ENCODE results near the gene NCOA6. TPM values are rescaled to one million over a fixed set of nuclear protein-coding genes. Genes with fewer than 3 reads are reported as not detected.

The NCOA6 gene
- total RNA-seq, 3 donors from 2014 or later (not counting 1 experiment from before 2014, with no cell fraction given), result 34.7 to 41.6 (median 37.0) TPM

- H3K4me1 Mint-ChIP-seq, result peaks cover 16 to 19% of the 10 kb centered on the region in 2 donors
- no peak overlapping the region for H3K27ac ChIP-seq (ENCODE audit: low read length)
- intact Hi-C loops (cut with micrococcal nuclease), result loop anchor here (10.0 kb wide), 1 partner anchor 167 kb away; no protein-coding TSS in a partner anchor
- no peak overlapping the region for H3K4me3 ChIP-seq (ENCODE audit: low read length)
- TF ChIP-seq CTCF (IDR thresholded peaks at IDR 0.05), result no peak
- peaks cover 0 to 12% of the 10 kb centered on the region in 2 donors for H3K27me3 Mint-ChIP-seq (ENCODE audit: low read depth in 2 of 2)
- peaks cover 20% of the 10 kb centered on the region for H3K4me1 ChIP-seq (ENCODE audit: control insufficient read depth, insufficient read depth, low read length)
- no peaks in the 10 kb centered on the region for H3K9me3 Mint-ChIP-seq
- no peaks in the 10 kb centered on the region for H3K36me3 Mint-ChIP-seq
- H3K27me3 ChIP-seq (ENCODE audit: control insufficient read depth, insufficient read depth, low read length), result no peaks in the 10 kb centered on the region
- no peak for DNase-seq
- ATAC-seq, result no peak
- H3K27ac Mint-ChIP-seq, result peak overlapping the region; percentile 58 to 94
- H3K9me3 ChIP-seq (ENCODE audit: control insufficient read depth, insufficient read depth, low read length), result no peaks in the 10 kb centered on the region
- 99% methylated on average over 4 of the region's 6 CpGs for WGBS (ENCODE audit: insufficient coverage)
- H3K36me3 ChIP-seq (ENCODE audit: control insufficient read depth, insufficient read depth, low read length), result no peaks in the 10 kb centered on the region
- H3K4me3 Mint-ChIP-seq, result peak overlapping the region; percentile 28
These were observed 123.9 kb downstream of the NCOA6 start for GRCh38 chr20:34701405-34702085.

- H3K36me3 ChIP-seq (ENCODE audit: control insufficient read depth, insufficient read depth, low read length), result no peaks in the 10 kb centered on the region
- no peak for ATAC-seq
These were observed 132.0 kb downstream of the NCOA6 start for GRCh38 chr20:34693414-34693813.

GRCh38 chr20:34691838-34692237 lies 133.6 kb downstream of the NCOA6 start:
- Histone ChIP-seq H3K4me3 (ENCODE audit: low read length) (no peak overlapping the region), H3K27ac (ENCODE audit: low read length) (no peak overlapping the region), H3K4me1 (ENCODE audit: control insufficient read depth, insufficient read depth, low read length) (no peaks in the 10 kb centered on the region), H3K27me3 (ENCODE audit: control insufficient read depth, insufficient read depth, low read length) (no peaks in the 10 kb centered on the region), H3K9me3 (ENCODE audit: control insufficient read depth, insufficient read depth, low read length) (no peaks in the 10 kb centered on the region), H3K36me3 (ENCODE audit: control insufficient read depth, insufficient read depth, low read length) (no peaks in the 10 kb centered on the region)
- ATAC-seq, result no peak
- H3K9me3 Mint-ChIP-seq, result no peaks in the 10 kb centered on the region
- H3K27ac Mint-ChIP-seq, result no peak overlapping the region
- DNase-seq, result no peak
- intact Hi-C loops (cut with micrococcal nuclease), result no loop called here
- WGBS (ENCODE audit: insufficient coverage), result 84% methylated on average over 3 of the region's 3 CpGs
- no peaks in the 10 kb centered on the region for H3K36me3 Mint-ChIP-seq
- TF ChIP-seq CTCF (IDR thresholded peaks at IDR 0.05), result no peak
- H3K27me3 Mint-ChIP-seq (ENCODE audit: low read depth in 2 of 2), result peaks cover 0 to 2% of the 10 kb centered on the region in 2 donors
- no peaks in the 10 kb centered on the region for H3K4me1 Mint-ChIP-seq
- H3K4me3 Mint-ChIP-seq, result no peak overlapping the region

More at GRCh38 chr20:34693414-34693813, 132.0 kb downstream of the NCOA6 start:
- 79% methylated on average over 4 of the region's 4 CpGs for WGBS (ENCODE audit: insufficient coverage)
- Mint-ChIP-seq H3K4me1 (no peaks in the 10 kb centered on the region), H3K27ac (no peak overlapping the region), H3K27me3 (ENCODE audit: low read depth in 2 of 2) (peaks cover 0 to 2% of the 10 kb centered on the region in 2 donors), H3K4me3 (no peak overlapping the region), H3K9me3 (no peaks in the 10 kb centered on the region), H3K36me3 (no peaks in the 10 kb centered on the region)
- TF ChIP-seq CTCF (IDR thresholded peaks at IDR 0.05), result no peak
- Histone ChIP-seq H3K4me3 (ENCODE audit: low read length) (no peak overlapping the region), H3K27ac (ENCODE audit: low read length) (no peak overlapping the region), H3K4me1 (ENCODE audit: control insufficient read depth, insufficient read depth, low read length) (no peaks in the 10 kb centered on the region), H3K9me3 (ENCODE audit: control insufficient read depth, insufficient read depth, low read length) (no peaks in the 10 kb centered on the region), H3K27me3 (ENCODE audit: control insufficient read depth, insufficient read depth, low read length) (no peaks in the 10 kb centered on the region)
- no peak for DNase-seq
- intact Hi-C loops (cut with micrococcal nuclease), result no loop called here

- Mint-ChIP-seq H3K27ac (no peak overlapping the region), H3K27me3 (ENCODE audit: low read depth in 2 of 2) (peaks cover 0 to 2% of the 10 kb centered on the region in 2 donors), H3K4me3 (no peak overlapping the region), H3K9me3 (no peaks in the 10 kb centered on the region), H3K4me1 (no peaks in the 10 kb centered on the region), H3K36me3 (no peaks in the 10 kb centered on the region)
- intact Hi-C loops (cut with micrococcal nuclease), result no loop called here
- no peak overlapping the region for H3K4me3 ChIP-seq (ENCODE audit: low read length)
- no peaks in the 10 kb centered on the region for H3K4me1 ChIP-seq (ENCODE audit: control insufficient read depth, insufficient read depth, low read length)
- H3K27me3 ChIP-seq (ENCODE audit: control insufficient read depth, insufficient read depth, low read length), result no peaks in the 10 kb centered on the region
- DNase-seq (no peak), ATAC-seq (no peak)
- no peaks in the 10 kb centered on the region for H3K9me3 ChIP-seq (ENCODE audit: control insufficient read depth, insufficient read depth, low read length)
- no peak for TF ChIP-seq CTCF (IDR thresholded peaks at IDR 0.05)
- 81% methylated on average over 2 of the region's 2 CpGs for WGBS (ENCODE audit: insufficient coverage)
- no peak overlapping the region for H3K27ac ChIP-seq (ENCODE audit: low read length)
- H3K36me3 ChIP-seq (ENCODE audit: control insufficient read depth, insufficient read depth, low read length), result no peaks in the 10 kb centered on the region
These were observed 136.0 kb downstream of the NCOA6 start for GRCh38 chr20:34689486-34689885.
